Stimulated activated CD4-positive, alpha-beta T cell treated with anti-CD3 and anti-CD28 coated beads, Interleukin-15, amount 100 ng/mL, for 1 hour (primary cell): ENCODE measurements around the gene HLF.
A peak's percentile ranks its signal among the peaks of the same experiment; 100 is the strongest.

ENCODE experiments used
- DNase-seq, 2 donors: peaks; one replicate each; pipeline ENCODE4 v3.0.0-alpha.2; 2020; ENCODE audit warnings: low read depth in 1 of 2, low spot score in 1 of 2

Gene HLF

GRCh38 chr17:55351226-55351625 lies 86.5 kb downstream of the HLF start:
- no peak for DNase-seq

- no peak for DNase-seq
Measured at GRCh38 chr17:55354010-55354409, 89.2 kb downstream of the HLF start.

DNA sequence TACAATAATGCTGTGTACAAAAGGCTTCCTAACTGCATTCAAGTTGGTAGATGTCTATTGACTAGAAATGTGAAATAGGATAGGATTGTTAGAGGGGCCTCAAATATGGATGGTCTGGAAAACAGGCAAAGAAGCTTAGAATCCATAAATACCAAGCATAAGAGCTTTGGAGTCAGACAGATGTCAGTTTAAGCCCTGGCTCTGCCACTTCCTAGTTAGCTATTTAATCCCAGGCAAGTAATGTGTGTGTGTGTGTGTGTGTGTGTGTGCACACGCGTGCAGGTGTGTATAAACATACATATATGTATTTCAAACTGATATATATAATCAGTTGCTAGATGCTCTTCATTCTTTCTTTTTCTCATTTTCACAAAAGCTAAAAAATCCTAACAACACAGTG lies 90.2 kb downstream of the HLF start:
- DNase-seq, result no peak

- DNase-seq, result peak; percentile 25 to 37
Measured at GRCh38 chr17:55356434-55357328, 91.9 kb downstream of the HLF start.

GRCh38 chr17:55360971-55361370 lies 96.2 kb downstream of the HLF start:
- DNase-seq, result no peak

DNA sequence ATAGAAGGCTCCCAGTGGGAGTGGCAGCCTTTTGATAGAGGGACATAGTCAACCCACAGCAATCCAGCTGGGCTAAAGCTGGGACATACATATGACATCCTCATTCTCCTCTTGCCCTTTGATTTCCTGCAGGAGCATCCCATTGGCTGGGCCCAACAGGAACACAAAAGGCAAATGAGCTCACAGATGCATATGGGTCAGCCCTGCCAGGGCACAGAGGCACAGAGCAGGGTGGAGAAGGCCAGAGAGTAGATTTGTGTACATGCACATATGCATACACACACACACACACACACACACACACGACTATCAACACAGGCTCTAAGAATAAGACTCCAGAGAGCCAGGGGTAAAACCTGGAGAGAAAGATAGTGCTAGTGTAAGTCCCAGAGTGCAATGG lies 98.3 kb downstream of the HLF start:
- no peak for DNase-seq

GRCh38 chr17:55366020-55366481 lies 101.3 kb downstream of the HLF start:
- DNase-seq, result no peak

- DNase-seq, result no peak
Measured at GRCh38 chr17:55368706-55369105, 103.9 kb downstream of the HLF start.
